ENCODE data around the gene CEP128.
"Not testable (repeated sequence)": the region's sequence is repeated elsewhere in the genome, so short reads cannot be mapped to it uniquely, and the experiment has no call there.

Gene CEP128

DNA sequence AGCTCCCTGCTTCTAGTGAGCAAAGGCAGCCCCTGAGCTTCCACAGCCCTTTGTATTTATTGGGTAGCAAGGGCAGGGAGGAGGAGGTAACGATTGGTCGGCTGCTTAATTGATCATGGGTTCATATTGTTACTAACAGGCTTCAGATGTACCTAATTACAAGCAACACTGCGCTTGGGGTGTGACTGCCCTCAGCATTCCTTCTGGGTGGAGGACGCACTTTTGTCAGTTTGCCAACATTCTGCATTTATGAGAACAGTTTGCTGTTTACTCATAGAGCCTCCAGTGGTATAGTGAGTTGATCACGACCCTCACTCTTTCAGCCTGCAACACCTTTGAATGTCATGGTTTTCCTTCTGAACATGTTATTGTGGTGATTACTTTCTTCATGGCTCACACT is 23.5 kb upstream of the CEP128 start:
- in situ Hi-C loops (cut with MboI; ENCODE audit: low sequenced_read_pairs): no loop called here
- no peak for DNase-seq (ENCODE audit: low spot score in 2 of 2)
- Histone ChIP-seq H3K36me3 (replicated peaks) (no peaks in the 10 kb centered on the region), H3K27me3 (ENCODE audit: low read depth) (peaks cover 5% of the 10 kb centered on the region), H3K4me3 (no peak overlapping the region), H3K4me1 (no peaks in the 10 kb centered on the region), H3K9me3 (no peaks in the 10 kb centered on the region)

DNA sequence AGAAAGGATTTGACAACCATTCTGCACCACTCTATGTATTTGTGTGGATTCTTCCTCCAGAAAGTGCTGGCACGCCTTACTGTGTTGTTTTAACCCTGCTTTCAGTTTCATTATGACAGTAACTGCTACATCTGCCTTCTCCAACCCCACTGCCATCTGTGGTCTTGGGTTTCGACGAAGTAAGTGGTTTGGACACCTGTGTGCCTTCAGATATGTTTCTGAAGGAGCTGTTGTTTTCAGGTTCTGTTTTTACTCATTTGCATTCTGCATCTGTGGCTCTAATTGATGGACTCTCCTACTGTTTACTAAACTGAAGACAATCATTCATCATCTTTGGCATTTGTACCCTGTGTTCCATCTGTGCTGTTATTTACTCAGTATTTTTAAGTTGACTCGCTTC is 18.0 kb upstream of the CEP128 start:
- Histone ChIP-seq H3K9me3 (no peaks in the 10 kb centered on the region), H3K36me3 (replicated peaks) (no peaks in the 10 kb centered on the region), H3K27me3 (ENCODE audit: low read depth) (0 out of 2 replicates have a peak, but pooled peaks cover 2% of the 10 kb centered on the region), H3K4me1 (no peaks in the 10 kb centered on the region), H3K4me3 (no peak overlapping the region)
- no peak for DNase-seq (ENCODE audit: low spot score in 2 of 2)
- in situ Hi-C loops (cut with MboI; ENCODE audit: low sequenced_read_pairs): no loop called here

DNA sequence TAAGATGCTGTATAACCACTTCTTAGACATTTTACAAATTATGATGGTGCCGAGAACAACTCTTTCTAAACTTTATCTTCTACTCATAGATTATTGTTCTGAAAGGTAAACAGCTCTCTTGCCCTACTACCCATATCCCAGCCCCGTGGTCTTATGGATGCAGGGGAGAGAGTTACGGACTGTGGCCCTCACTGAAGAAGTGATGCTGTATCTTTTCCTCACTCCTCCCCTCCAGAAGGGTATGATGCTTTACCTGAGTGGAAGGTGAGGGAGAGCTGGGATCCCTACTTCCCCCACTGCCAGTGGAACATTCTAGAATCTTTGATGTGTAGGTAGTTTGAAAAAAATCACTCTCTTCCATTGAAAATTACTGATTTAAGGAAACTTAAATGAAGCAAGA is 17.4 kb upstream of the CEP128 start:
- H3K4me1 ChIP-seq: no peaks in the 10 kb centered on the region
- no peak for DNase-seq (ENCODE audit: low spot score in 2 of 2)

DNA sequence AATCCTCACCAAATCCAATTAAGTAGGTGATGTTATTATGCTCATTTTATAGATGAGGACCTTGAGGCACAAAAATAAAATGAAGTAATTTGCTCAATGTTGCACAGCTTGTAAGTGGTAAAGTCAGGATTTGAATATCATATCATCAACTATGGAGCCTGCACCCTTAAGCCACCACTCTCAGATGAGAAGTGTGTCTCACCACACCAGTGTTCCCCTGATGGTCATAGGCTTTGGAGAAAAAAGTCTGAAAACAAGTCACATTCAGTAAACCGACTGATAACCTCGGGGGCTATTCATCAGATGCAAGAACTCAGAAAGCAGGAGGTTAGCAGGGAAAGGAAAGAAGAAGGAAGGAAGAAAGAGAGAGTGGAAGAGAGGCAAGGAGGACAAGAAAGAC is 16.7 kb upstream of the CEP128 start:
- in situ Hi-C loops (cut with MboI; ENCODE audit: low sequenced_read_pairs): no loop called here
- Histone ChIP-seq H3K4me3 (no peak overlapping the region), H3K4me1 (no peaks in the 10 kb centered on the region)

More for the DNA sequence above, 17.4 kb upstream of the CEP128 start:
- Histone ChIP-seq H3K4me3 (no peak overlapping the region), H3K36me3 (replicated peaks) (no peaks in the 10 kb centered on the region), H3K9me3 (no peaks in the 10 kb centered on the region), H3K27me3 (ENCODE audit: low read depth) (0 out of 2 replicates have a peak, but pooled peaks cover 2% of the 10 kb centered on the region)
- in situ Hi-C loops (cut with MboI; ENCODE audit: low sequenced_read_pairs): no loop called here

DNA sequence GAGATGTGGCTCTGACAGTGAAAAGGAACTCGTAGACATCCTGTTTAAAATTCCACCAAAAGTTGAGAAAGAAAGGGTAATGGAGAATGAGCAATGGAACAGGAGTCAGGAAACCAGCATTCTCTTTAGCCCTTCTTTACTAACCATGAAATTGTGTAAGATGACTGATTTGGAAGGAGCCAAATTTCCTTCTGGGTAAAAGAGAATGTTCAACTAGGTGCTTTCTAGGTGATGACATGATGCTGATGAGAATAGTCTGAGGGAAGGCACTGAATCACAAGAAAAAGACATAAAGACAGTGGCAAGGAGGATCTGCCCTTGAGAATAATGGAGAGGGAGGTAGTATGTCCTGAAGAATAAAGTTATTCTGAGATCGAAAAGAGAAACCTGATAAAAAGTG is 16.1 kb upstream of the CEP128 start:
- in situ Hi-C loops (cut with MboI; ENCODE audit: low sequenced_read_pairs): no loop called here
- no peaks in the 10 kb centered on the region for H3K4me1 ChIP-seq
- no peak for DNase-seq (ENCODE audit: low spot score in 2 of 2)
- peaks cover 5% of the 10 kb centered on the region; the same call in 1 of the 2 replicates for H3K27me3 ChIP-seq (ENCODE audit: low read depth)
- no peak overlapping the region for H3K4me3 ChIP-seq
- no peaks in the 10 kb centered on the region for H3K36me3 ChIP-seq (replicated peaks)
- H3K9me3 ChIP-seq: no peaks in the 10 kb centered on the region

More for the DNA sequence above, 16.7 kb upstream of the CEP128 start:
- Histone ChIP-seq H3K9me3 (no peaks in the 10 kb centered on the region), H3K27me3 (ENCODE audit: low read depth) (0 out of 2 replicates have a peak, but pooled peaks cover 2% of the 10 kb centered on the region), H3K36me3 (replicated peaks) (no peaks in the 10 kb centered on the region)
- no peak for DNase-seq (ENCODE audit: low spot score in 2 of 2)

DNA sequence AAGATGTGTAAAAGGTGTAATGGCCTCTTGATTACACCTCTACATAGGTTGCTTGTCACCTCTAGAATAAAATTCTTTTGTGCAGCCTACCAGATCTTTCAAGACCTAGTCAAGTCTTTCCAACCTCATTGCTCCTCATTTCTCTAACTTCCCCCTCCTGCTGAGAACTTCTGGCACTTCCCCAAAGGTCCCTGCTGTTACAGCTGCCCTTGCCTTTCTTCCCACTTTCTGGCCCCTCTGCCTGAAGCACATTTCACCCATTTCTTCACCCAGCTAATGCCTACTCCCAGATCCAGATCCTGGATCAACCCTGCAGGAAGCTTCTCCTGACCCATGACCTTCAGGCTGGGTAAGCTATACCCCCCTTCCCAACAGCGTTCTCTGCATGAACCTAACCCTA is 15.4 kb upstream of the CEP128 start:
- in situ Hi-C loops (cut with MboI; ENCODE audit: low sequenced_read_pairs): no loop called here

DNA sequence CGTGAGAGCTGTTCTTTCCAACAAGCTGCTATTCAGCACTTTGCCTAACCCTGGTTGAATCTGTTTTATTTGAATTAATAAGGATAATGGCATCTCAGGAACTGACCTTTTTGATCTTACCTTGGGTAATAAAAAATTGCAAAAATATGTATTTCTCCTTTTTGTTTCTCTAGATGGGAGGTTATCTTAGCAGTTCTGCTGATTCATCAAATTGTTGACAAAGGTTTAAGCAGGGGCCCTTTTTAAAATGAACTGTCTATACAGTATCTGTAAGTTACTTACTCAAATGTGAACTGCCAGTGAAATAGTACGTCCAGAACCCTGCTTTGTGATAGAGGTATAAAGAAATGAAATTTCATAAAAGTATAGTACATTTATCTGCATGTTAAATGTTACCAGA is 14.6 kb upstream of the CEP128 start:
- in situ Hi-C loops (cut with MboI; ENCODE audit: low sequenced_read_pairs): no loop called here
- peaks cover 9% of the 10 kb centered on the region for H3K27me3 ChIP-seq (ENCODE audit: low read depth)
- H3K4me3 ChIP-seq: no peak overlapping the region
- H3K4me1 ChIP-seq: no peaks in the 10 kb centered on the region
- H3K36me3 ChIP-seq (replicated peaks): no peaks in the 10 kb centered on the region
- H3K9me3 ChIP-seq: no peaks in the 10 kb centered on the region
- DNase-seq (ENCODE audit: low spot score in 2 of 2): no peak

More for the DNA sequence above, 15.4 kb upstream of the CEP128 start:
- Histone ChIP-seq H3K27me3 (ENCODE audit: low read depth) (peaks cover 9% of the 10 kb centered on the region; the same call in 1 of the 2 replicates), H3K4me1 (no peaks in the 10 kb centered on the region), H3K36me3 (replicated peaks) (no peaks in the 10 kb centered on the region), H3K9me3 (no peaks in the 10 kb centered on the region), H3K4me3 (no peak overlapping the region)
- no peak for DNase-seq (ENCODE audit: low spot score in 2 of 2)

DNA sequence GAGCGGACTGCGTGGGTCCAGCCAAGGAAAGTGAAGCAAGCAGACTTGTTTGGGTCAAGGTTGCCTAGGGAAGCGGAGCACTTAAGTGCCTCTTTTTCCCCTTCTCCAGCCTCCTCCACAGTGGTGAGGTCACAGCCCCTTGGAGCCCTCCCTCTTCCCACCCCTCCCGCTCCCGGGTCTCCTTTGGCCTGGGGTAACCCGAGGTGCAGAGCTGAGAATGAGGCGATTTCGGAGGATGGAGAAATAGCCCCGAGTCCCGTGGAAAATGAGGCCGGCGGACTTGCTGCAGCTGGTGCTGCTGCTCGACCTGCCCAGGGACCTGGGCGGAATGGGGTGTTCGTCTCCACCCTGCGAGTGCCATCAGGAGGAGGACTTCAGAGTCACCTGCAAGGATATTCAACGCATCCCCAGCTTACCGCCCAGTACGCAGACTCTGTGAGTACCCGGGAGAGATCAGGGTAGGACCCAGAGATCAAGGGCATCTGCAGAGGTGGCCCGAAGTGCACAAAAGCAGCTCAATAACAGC is 13.9 kb upstream of the CEP128 start, which contains the start of gene TSHR:
Gene TSHR (plus strand): TSS at position 206 of the 526 bp plus-strand sequence. CDS start 60 bp downstream, at position 266.
- Histone ChIP-seq H3K9me3 (no peaks in the 10 kb centered on the region), H3K4me1 (no peaks in the 10 kb centered on the region), H3K36me3 (replicated peaks) (no peaks in the 10 kb centered on the region), H3K27me3 (ENCODE audit: low read depth) (peaks cover 9% of the 10 kb centered on the region), H3K4me3 (peak within 1 kb of the TSS; percentile 25)
- DNase-seq (ENCODE audit: low spot score in 2 of 2): no peak
- in situ Hi-C loops (cut with MboI; ENCODE audit: low sequenced_read_pairs): no loop called here

DNA sequence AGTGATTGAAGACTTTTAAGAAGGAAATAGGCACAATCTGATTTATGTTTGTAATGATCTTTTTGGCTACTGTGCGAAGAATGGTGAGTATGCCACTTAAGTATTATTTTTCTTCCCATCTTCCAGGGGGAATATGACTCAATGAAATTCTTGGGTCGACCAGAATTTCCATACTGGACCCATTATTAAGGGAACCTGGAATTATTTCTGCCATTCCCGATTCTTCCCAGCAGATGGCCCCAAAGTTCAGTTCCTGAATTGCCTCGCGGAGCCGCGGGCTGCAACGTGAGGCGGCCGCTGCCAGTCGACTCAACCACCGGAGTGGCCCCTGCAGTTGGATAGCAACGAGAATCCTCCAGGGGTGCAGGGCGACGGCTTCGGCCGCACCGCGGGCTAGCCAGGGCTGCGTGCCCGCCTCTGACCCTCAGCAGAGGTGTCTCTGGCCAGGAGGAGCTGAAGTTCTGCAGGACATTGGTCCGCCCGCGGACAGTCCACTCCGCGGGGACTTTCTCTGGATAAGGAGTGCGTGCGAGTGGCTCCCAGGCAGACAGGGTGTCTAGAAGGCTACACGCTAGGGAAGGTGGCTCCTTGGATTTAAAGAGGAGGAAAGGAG is 13.3 kb upstream of the CEP128 start:
- H3K36me3 ChIP-seq (replicated peaks): no peaks in the 10 kb centered on the region
- no peaks in the 10 kb centered on the region for H3K9me3 ChIP-seq
- peak overlapping the region; percentile 25 for H3K4me3 ChIP-seq
- in situ Hi-C loops (cut with MboI; ENCODE audit: low sequenced_read_pairs): no loop called here
- H3K4me1 ChIP-seq: no peaks in the 10 kb centered on the region
- H3K27me3 ChIP-seq (ENCODE audit: low read depth): peaks cover 9% of the 10 kb centered on the region
- DNase-seq (ENCODE audit: low spot score in 2 of 2): peak; percentile 66 to 82

DNA sequence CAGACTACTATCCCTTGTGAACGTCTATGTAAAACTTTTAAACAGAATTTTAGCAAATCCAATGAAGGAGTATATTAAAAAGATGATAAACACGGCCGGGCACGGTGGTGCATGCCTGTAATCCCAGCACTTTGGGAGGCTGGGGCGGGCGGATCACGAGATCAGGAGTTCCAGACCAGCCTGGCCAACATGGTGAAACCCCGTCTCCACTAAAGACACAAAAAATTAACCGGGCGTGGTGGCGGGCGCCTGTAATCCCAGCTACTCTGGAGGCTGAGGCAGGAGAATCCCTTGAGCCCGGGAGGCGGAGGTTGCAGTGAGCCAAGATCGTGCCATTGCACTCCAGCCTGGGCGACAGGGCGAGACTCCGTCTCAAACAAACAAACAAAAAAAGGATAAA is 11.7 kb upstream of the CEP128 start:
- DNase-seq (ENCODE audit: low spot score in 2 of 2); H3K4me1 ChIP-seq; H3K9me3 ChIP-seq; H3K4me3 ChIP-seq; in situ Hi-C loops (cut with MboI; ENCODE audit: low sequenced_read_pairs); H3K36me3 ChIP-seq (replicated peaks): not testable (repeated sequence)
- peaks cover 14% of the 10 kb centered on the region for H3K27me3 ChIP-seq (ENCODE audit: low read depth)

DNA sequence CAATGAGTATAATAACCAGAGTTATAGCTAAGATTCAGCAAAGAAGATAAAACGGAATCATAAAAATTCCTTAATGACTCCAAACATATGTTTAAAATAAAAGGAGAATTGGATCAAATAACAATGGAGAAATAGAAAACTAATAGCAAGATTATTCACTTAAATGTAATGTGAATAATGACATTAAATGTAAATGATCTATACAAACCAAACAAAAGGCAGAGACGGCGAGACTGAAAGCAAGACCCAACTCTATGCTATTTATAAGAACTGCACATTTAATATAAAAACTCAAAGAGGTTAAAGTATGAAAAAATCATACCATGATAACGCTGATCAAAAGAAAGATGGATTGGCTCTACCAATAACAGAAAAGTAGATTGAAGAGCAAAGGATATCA is 10.0 kb upstream of the CEP128 start:
- no peaks in the 10 kb centered on the region for H3K9me3 ChIP-seq
- H3K36me3 ChIP-seq (replicated peaks): no peaks in the 10 kb centered on the region
- no peak overlapping the region for H3K4me3 ChIP-seq
- H3K4me1 ChIP-seq: no peaks in the 10 kb centered on the region
- in situ Hi-C loops (cut with MboI; ENCODE audit: low sequenced_read_pairs): no loop called here
- peaks cover 12% of the 10 kb centered on the region for H3K27me3 ChIP-seq (ENCODE audit: low read depth)
- no peak for DNase-seq (ENCODE audit: low spot score in 2 of 2)

DNA sequence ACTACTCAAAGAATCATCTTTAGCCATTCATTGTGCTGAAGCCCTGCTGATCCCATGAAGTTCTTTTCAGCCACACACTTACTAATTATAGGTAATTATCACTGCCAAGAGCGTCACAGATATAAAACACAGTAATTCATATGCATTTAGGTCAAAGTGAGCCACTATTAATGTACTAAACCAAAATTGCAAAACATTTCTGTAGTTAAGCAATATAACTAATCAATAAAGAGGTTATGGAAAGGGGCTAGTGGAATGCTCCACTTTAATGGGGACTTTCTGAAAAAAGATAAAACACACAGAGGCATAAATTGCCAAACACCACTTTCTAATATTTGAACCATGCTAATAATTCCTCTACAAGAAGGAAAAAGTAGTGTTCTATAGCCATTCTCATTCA is 6.8 kb upstream of the CEP128 start:
- in situ Hi-C loops (cut with MboI; ENCODE audit: low sequenced_read_pairs): no loop called here
- no peaks in the 10 kb centered on the region for H3K4me1 ChIP-seq
- H3K27me3 ChIP-seq (ENCODE audit: low read depth): peaks cover 12% of the 10 kb centered on the region
- DNase-seq (ENCODE audit: low spot score in 2 of 2): no peak
- no peak overlapping the region for H3K4me3 ChIP-seq
- no peaks in the 10 kb centered on the region for H3K36me3 ChIP-seq (replicated peaks)
- H3K9me3 ChIP-seq: no peaks in the 10 kb centered on the region

DNA sequence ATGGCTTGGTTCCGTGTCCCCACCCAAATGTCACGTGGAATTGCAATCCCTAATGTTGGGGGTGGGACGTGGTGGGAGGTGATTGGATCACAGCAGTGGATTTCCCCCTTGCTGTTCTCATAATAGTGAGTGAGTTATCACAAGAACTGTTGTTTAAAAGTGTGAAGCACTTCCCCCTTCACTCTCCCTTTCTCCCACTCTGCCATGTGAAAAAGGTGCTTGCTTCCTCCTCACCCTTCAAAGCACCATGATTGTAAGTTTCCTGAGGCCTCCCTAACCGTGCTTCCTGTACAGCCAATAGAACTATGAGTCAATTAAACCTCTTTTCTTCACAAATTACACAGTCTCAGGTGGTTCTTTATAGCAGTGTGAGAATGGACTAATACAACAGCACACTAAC is 5.3 kb upstream of the CEP128 start:
- no peak for DNase-seq (ENCODE audit: low spot score in 2 of 2)
- Histone ChIP-seq H3K4me1 (no peaks in the 10 kb centered on the region), H3K4me3 (no peak overlapping the region), H3K27me3 (ENCODE audit: low read depth) (peaks cover 6% of the 10 kb centered on the region), H3K36me3 (replicated peaks) (no peaks in the 10 kb centered on the region), H3K9me3 (no peaks in the 10 kb centered on the region)
- in situ Hi-C loops (cut with MboI; ENCODE audit: low sequenced_read_pairs): no loop called here

DNA sequence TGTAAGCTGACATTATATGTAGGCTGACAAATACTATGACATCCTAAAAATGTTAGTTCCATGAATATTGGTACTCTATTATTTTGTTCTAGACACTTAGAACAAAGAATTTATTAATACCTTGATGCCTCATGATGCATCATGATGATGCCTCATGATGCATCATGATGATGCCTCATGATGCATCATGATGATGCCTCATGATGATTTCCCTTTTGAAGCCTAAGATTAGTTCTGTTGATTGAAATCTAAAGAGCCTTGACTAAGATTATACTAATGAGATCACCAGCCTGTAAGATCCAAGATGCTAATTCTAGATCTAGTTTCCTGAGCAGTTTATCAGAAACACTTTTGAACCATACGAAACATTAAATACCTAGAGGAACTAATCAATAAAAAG is 4.6 kb upstream of the CEP128 start:
- no peak for DNase-seq (ENCODE audit: low spot score in 2 of 2)
- no peaks in the 10 kb centered on the region for H3K36me3 ChIP-seq (replicated peaks)
- in situ Hi-C loops (cut with MboI; ENCODE audit: low sequenced_read_pairs): no loop called here
- no peak overlapping the region for H3K4me3 ChIP-seq
- H3K27me3 ChIP-seq (ENCODE audit: low read depth): peaks cover 6% of the 10 kb centered on the region
- H3K4me1 ChIP-seq: no peaks in the 10 kb centered on the region
- H3K9me3 ChIP-seq: no peaks in the 10 kb centered on the region

All from HAP-1 (cell line).